Astrocyte (in vitro differentiated cells and primary cell): Measurements from ENCODE around the gene KPNA4. TPM values are rescaled to one million over a fixed set of nuclear protein-coding genes. Genes with fewer than 3 reads are reported as not detected.
"Not testable (repeated sequence)": the region's sequence is repeated elsewhere in the genome, so short reads cannot be mapped to it uniquely, and the experiment has no call there.

Experiments used
- DNase-seq: peaks from one replicate; pipeline ENCODE4 v3.0.0-alpha.2; 2010; ENCODE audit warnings: low read depth
- FAIRE-seq: peaks from 2 replicates; lab custom pipeline; 2011; peaks lifted over from hg19 to GRCh38; lab: Jason Lieb, UNC
- H2AFZ ChIP-seq: 2 replicates; pipeline ENCODE4 v1.6.0; 2012; ENCODE audit warnings: low read depth, low read length, inconsistent platforms
- H3K27ac ChIP-seq: 2 replicates; pipeline ENCODE4 v1.5.1; 2011; ENCODE audit warnings: low read depth, low read length, inconsistent platforms
- H3K27me3 ChIP-seq: 2 replicates; pipeline ENCODE4 v1.6.0; 2011; ENCODE audit warnings: low read length, inconsistent platforms; ENCODE audit not compliant: insufficient read depth
- H3K36me3 ChIP-seq: 2 replicates; pipeline ENCODE4 v1.5.1; 2011; ENCODE audit warnings: low read length, inconsistent platforms; ENCODE audit not compliant: insufficient read depth
- H3K4me1 ChIP-seq: 2 replicates; pipeline ENCODE4 v1.5.1; 2011; ENCODE audit warnings: low read length, inconsistent platforms; ENCODE audit not compliant: insufficient read depth
- H3K4me2 ChIP-seq: 2 replicates; pipeline ENCODE4 v1.6.0; 2012; ENCODE audit warnings: low read length, inconsistent platforms
- H3K4me3 ChIP-seq: 2 replicates; pipeline ENCODE4 v1.5.1; 2011; ENCODE audit warnings: low read depth, mild to moderate bottlenecking, low read length, inconsistent platforms; ENCODE audit not compliant: insufficient read depth
- H3K79me2 ChIP-seq: 2 replicates; pipeline ENCODE4 v1.6.0; 2012; ENCODE audit warnings: mild to moderate bottlenecking, low read length, inconsistent platforms; ENCODE audit not compliant: insufficient read depth
- H3K9ac ChIP-seq: 2 replicates; pipeline ENCODE4 v1.6.0; 2012; ENCODE audit warnings: mild to moderate bottlenecking, low read length, inconsistent platforms
- H3K9me3 ChIP-seq: 2 replicates; pipeline ENCODE4 v1.5.1; 2012; ENCODE audit warnings: low read depth, mild to moderate bottlenecking, low read length, inconsistent platforms; ENCODE audit not compliant: insufficient read depth
- H4K20me1 ChIP-seq: 2 replicates; pipeline ENCODE4 v1.6.0; 2012; ENCODE audit warnings: low read length, inconsistent platforms; ENCODE audit not compliant: insufficient read depth
- H3K27ac Mint-ChIP-seq: one replicate; pipeline ENCODE4 v1.8.0; 2021; ENCODE audit warnings: mild to moderate bottlenecking, mixed read lengths; ENCODE audit not compliant: unreplicated experiment
- H3K27me3 Mint-ChIP-seq: one replicate; pipeline ENCODE4 v1.8.0; 2021; ENCODE audit warnings: low read depth, mixed read lengths; ENCODE audit not compliant: unreplicated experiment
- H3K36me3 Mint-ChIP-seq: one replicate; pipeline ENCODE4 v1.8.0; 2021; ENCODE audit warnings: low read depth, mixed read lengths; ENCODE audit not compliant: unreplicated experiment
- H3K4me1 Mint-ChIP-seq: one replicate; pipeline ENCODE4 v1.8.0; 2021; ENCODE audit warnings: low read depth, mixed read lengths; ENCODE audit not compliant: unreplicated experiment
- H3K4me3 Mint-ChIP-seq: one replicate; pipeline ENCODE4 v1.8.0; 2021; ENCODE audit warnings: mild to moderate bottlenecking, moderate library complexity, mixed read lengths; ENCODE audit not compliant: unreplicated experiment
- H3K9me3 Mint-ChIP-seq: one replicate; pipeline ENCODE4 v1.8.0; 2021; ENCODE audit warnings: mild to moderate bottlenecking, mixed read lengths; ENCODE audit not compliant: unreplicated experiment
- CTCF ChIP-seq: IDR thresholded peaks from 2 replicates; pipeline ENCODE4 v1.5.1; 2011; ENCODE audit warnings: low read depth, mild to moderate bottlenecking, inconsistent platforms, low read length, moderate library complexity; ENCODE audit not compliant: insufficient read depth
- EZH2 ChIP-seq: IDR thresholded peaks from 2 replicates; pipeline ENCODE4 v1.6.1; 2012; ENCODE audit warnings: mild to moderate bottlenecking, low read length, inconsistent platforms; ENCODE audit not compliant: insufficient read depth
- total RNA-seq: library from RNA; stranded (reverse); gene quantifications from 2 replicates; pipeline ENCODE4 v1.2.1, GENCODE V29; 2021

Gene KPNA4
- total RNA-seq, 1 donor from 2014 or later, result 105 TPM

DNA sequence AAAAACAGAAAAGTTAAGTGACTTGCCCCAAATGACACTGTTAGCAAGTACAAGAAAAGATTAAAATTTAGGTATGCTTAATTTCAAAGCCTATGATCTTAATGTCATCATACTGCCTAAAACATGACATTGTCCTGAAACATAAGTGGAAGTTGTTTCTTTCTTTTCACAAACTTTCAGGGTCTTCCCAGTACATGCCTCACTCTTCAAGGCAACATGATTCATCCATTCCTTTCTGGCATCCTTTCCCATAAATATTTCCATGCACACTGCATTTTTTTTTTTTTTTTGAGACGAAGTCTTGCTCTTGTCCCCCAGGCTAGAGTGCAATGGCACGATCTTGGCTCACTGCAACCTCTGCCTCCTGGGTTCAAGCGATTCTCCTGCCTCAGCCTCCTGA is 42.5 kb upstream of the KPNA4 start:
- Mint-ChIP-seq H3K27me3 (peaks cover 2% of the 10 kb centered on the region), H3K4me1 (peaks cover 5% of the 10 kb centered on the region), H3K9me3 (no peaks in the 10 kb centered on the region), H3K27ac (no peak overlapping the region), H3K4me3 (no peak overlapping the region), H3K36me3 (no peaks in the 10 kb centered on the region)
- no peaks in the 10 kb centered on the region for H3K27me3 ChIP-seq
- no peaks in the 10 kb centered on the region for H3K9me3 ChIP-seq
- no peak overlapping the region for H2AFZ ChIP-seq
- no peak overlapping the region for H3K4me3 ChIP-seq
- no peak overlapping the region for H3K27ac ChIP-seq
- FAIRE-seq (no peak), DNase-seq (peak; percentile 26)
- no peak overlapping the region for H3K9ac ChIP-seq
- H3K36me3 ChIP-seq, result no peaks in the 10 kb centered on the region
- H4K20me1 ChIP-seq, result no peaks in the 10 kb centered on the region
- TF ChIP-seq CTCF (no peak), EZH2 (no peak)
- H3K4me1 ChIP-seq, result no peaks in the 10 kb centered on the region
- H3K79me2 ChIP-seq, result no peaks in the 10 kb centered on the region
- no peak overlapping the region for H3K4me2 ChIP-seq

- no peak for DNase-seq
- H3K9me3 ChIP-seq, result no peaks in the 10 kb centered on the region
- H3K4me3 Mint-ChIP-seq, result no peak overlapping the region
- H3K27ac Mint-ChIP-seq, result no peak overlapping the region
- no peak overlapping the region for H2AFZ ChIP-seq
- H3K27me3 ChIP-seq, result no peaks in the 10 kb centered on the region
- no peaks in the 10 kb centered on the region for H4K20me1 ChIP-seq
- H3K4me1 Mint-ChIP-seq, result peaks cover 5% of the 10 kb centered on the region
- H3K27ac ChIP-seq, result no peak overlapping the region
- no peak for FAIRE-seq
- H3K4me2 ChIP-seq, result no peak overlapping the region
- no peaks in the 10 kb centered on the region for H3K27me3 Mint-ChIP-seq
- no peaks in the 10 kb centered on the region for H3K36me3 ChIP-seq
- H3K9me3 Mint-ChIP-seq, result no peaks in the 10 kb centered on the region
- H3K4me3 ChIP-seq, result no peak overlapping the region
- H3K79me2 ChIP-seq, result no peaks in the 10 kb centered on the region
- H3K36me3 Mint-ChIP-seq, result no peaks in the 10 kb centered on the region
- TF ChIP-seq CTCF (no peak), EZH2 (no peak)
- H3K9ac ChIP-seq, result no peak overlapping the region
- H3K4me1 ChIP-seq, result no peaks in the 10 kb centered on the region
These were observed 39.9 kb upstream of the KPNA4 start for GRCh38 chr3:160605315-160605714.

- H3K36me3 ChIP-seq, H3K27me3 Mint-ChIP-seq, H3K36me3 Mint-ChIP-seq, H3K4me1 Mint-ChIP-seq, H3K27me3 ChIP-seq, FAIRE-seq, DNase-seq, H3K9ac ChIP-seq, H3K9me3 Mint-ChIP-seq, H3K27ac ChIP-seq, H2AFZ ChIP-seq, H3K4me1 ChIP-seq, H3K79me2 ChIP-seq, H3K4me3 Mint-ChIP-seq, H3K4me3 ChIP-seq, H3K9me3 ChIP-seq, H3K4me2 ChIP-seq, H3K27ac Mint-ChIP-seq, H4K20me1 ChIP-seq: not testable (repeated sequence)
These were observed 38.5 kb upstream of the KPNA4 start for GRCh38 chr3:160603845-160604244.
